ENCODE results near the gene PADI4. TPM values are rescaled to one million over a fixed set of nuclear protein-coding genes. Genes with fewer than 3 reads are reported as not detected.

Gene PADI4
- total RNA-seq, 1 donor from 2014 or later = not detected

DNA sequence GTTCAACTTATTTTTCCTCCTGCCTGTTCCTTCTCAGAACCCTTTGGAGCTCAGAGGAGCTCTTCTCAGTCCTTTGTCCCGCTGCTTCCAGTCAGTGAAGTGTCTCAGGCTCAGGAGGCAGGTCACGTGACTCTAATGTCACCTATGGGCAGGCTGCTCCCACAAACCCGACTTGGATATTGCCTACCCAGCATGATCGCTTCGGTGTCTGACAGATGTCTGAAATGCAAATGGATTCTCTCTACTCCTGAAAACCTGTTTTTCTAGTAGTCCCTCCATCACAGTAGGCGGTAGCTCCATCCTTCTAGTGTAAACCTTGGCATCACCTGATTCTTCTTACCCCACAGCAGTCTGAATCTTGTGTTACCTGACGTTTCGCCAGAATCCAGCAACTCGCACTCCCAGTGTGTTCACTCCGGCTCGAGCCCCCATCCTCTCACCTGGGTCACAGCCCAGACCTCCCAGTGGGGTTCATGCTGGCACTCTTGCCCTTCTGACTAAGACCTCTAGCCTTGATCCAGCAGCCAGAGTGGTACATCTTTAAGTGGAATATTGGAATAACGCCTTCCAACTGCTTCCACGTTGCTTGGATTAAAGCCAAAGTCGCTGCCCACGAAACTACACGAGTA is 69.4 kb downstream of the PADI4 start:
- Mint-ChIP-seq H3K9me3 (ENCODE audit: unreplicated experiment) (peaks cover 2% of the 10 kb centered on the region), H3K4me3 (ENCODE audit: unreplicated experiment) (no peak overlapping the region), H3K27me3 (ENCODE audit: unreplicated experiment) (peaks cover 2% of the 10 kb centered on the region), H3K36me3 (ENCODE audit: unreplicated experiment) (peaks cover 5% of the 10 kb centered on the region), H3K4me1 (ENCODE audit: low read depth, unreplicated experiment) (peaks cover 2% of the 10 kb centered on the region), H3K27ac (ENCODE audit: unreplicated experiment) (no peak overlapping the region)
- TF ChIP-seq, protein P1, sequence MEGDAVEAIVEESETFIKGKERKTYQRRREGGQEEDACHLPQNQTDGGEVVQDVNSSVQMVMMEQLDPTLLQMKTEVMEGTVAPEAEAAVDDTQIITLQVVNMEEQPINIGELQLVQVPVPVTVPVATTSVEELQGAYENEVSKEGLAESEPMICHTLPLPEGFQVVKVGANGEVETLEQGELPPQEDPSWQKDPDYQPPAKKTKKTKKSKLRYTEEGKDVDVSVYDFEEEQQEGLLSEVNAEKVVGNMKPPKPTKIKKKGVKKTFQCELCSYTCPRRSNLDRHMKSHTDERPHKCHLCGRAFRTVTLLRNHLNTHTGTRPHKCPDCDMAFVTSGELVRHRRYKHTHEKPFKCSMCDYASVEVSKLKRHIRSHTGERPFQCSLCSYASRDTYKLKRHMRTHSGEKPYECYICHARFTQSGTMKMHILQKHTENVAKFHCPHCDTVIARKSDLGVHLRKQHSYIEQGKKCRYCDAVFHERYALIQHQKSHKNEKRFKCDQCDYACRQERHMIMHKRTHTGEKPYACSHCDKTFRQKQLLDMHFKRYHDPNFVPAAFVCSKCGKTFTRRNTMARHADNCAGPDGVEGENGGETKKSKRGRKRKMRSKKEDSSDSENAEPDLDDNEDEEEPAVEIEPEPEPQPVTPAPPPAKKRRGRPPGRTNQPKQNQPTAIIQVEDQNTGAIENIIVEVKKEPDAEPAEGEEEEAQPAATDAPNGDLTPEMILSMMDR (IDR thresholded peaks at IDR 0.05; ENCODE audit: partially characterized antibody, unreplicated experiment) = no peak
- no peak for DNase-seq

DNA sequence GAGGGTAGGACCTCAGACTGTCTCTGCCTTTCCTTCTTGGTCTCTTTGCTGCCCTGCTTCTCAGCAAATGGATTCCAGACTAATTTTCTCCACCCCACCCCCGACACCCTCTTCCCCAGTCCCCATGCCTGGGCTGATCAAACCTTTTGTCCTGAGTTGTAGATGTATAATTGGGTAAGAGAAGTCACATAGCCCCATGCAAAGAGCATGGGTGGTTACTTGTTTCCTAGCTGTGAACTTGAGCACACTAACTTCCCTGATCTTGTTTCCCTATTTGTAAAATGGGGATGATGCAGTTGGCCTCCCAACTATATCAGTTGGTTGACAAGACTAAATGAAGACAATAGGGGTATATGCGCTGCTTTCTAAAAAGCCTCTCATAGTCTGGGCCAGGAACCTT is 73.2 kb downstream of the PADI4 start:
- Mint-ChIP-seq H3K4me1 (ENCODE audit: low read depth, unreplicated experiment) (peaks cover 2% of the 10 kb centered on the region), H3K4me3 (ENCODE audit: unreplicated experiment) (no peak overlapping the region), H3K27me3 (ENCODE audit: unreplicated experiment) (peaks cover 7% of the 10 kb centered on the region)

DNA sequence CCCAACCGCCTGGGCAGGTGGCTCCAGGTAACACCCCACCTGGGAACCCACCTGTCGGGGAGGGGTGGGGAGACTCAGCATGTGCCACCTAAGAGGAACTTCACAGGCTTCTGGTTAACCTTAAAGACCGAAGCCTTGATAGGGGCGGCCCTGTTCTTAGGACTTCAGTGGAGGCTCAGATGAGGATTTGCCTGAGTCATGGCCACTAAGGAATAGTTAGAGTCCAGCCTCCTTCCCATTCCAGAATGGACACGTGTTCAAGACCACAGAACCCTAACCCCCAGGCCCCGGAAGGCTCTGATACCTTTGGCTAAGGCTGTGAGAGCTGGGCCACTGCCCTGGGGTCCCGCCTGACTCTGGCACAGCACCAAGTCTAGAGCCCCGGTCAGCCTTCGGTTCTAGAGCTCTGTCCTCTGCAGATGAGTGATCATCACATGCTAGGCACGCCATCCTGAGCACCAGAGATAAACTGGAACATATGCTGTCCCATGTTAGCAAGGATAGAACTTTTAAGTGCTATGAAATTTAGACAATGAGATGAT is 84.3 kb downstream of the PADI4 start:
- Mint-ChIP-seq H3K4me3 (ENCODE audit: unreplicated experiment) (no peak overlapping the region), H3K4me1 (ENCODE audit: low read depth, unreplicated experiment) (no peaks in the 10 kb centered on the region), H3K27ac (ENCODE audit: unreplicated experiment) (no peak overlapping the region), H3K27me3 (ENCODE audit: unreplicated experiment) (peaks cover 4% of the 10 kb centered on the region), H3K9me3 (ENCODE audit: unreplicated experiment) (no peaks in the 10 kb centered on the region), H3K36me3 (ENCODE audit: unreplicated experiment) (no peaks in the 10 kb centered on the region)
- DNase-seq = no peak
- TF ChIP-seq, protein P1 (IDR thresholded peaks at IDR 0.05; ENCODE audit: partially characterized antibody, unreplicated experiment) = no peak

More for the DNA sequence above, 73.2 kb downstream of the PADI4 start:
- H3K9me3 Mint-ChIP-seq (ENCODE audit: unreplicated experiment) = peaks cover 5% of the 10 kb centered on the region
- TF ChIP-seq, protein P1 (IDR thresholded peaks at IDR 0.05; ENCODE audit: partially characterized antibody, unreplicated experiment) = no peak
- no peak for DNase-seq
- no peak overlapping the region for H3K27ac Mint-ChIP-seq (ENCODE audit: unreplicated experiment)
- peaks cover 5% of the 10 kb centered on the region for H3K36me3 Mint-ChIP-seq (ENCODE audit: unreplicated experiment)

DNA sequence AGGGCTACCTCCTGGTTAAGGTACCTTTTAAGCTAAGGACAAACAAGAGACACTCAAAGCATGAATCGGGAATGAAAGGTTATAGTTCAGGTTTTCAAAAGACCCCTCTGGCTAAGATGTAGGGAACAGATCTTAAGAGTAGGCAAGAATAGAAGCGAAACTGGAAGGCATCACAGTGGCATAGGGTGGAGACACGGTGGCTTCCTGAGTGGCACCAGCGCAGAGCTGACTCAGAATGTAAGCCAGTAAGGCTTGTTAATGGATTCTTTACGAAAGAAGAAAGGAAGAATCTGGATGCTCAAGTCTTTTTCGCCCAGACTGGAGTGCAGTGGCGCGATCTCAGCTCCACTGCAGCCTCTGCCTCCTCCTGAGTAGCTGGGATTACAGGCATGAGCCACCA is 85.2 kb downstream of the PADI4 start:
- H3K27me3 Mint-ChIP-seq (ENCODE audit: unreplicated experiment) = peaks cover 4% of the 10 kb centered on the region
- H3K4me1 Mint-ChIP-seq (ENCODE audit: low read depth, unreplicated experiment) = no peaks in the 10 kb centered on the region
- H3K27ac Mint-ChIP-seq (ENCODE audit: unreplicated experiment) = no peak overlapping the region
- H3K4me3 Mint-ChIP-seq (ENCODE audit: unreplicated experiment) = no peak overlapping the region
- TF ChIP-seq, protein P1 (IDR thresholded peaks at IDR 0.05; ENCODE audit: partially characterized antibody, unreplicated experiment) = no peak
- no peaks in the 10 kb centered on the region for H3K36me3 Mint-ChIP-seq (ENCODE audit: unreplicated experiment)
- H3K9me3 Mint-ChIP-seq (ENCODE audit: unreplicated experiment) = no peaks in the 10 kb centered on the region
- no peak for DNase-seq

DNA sequence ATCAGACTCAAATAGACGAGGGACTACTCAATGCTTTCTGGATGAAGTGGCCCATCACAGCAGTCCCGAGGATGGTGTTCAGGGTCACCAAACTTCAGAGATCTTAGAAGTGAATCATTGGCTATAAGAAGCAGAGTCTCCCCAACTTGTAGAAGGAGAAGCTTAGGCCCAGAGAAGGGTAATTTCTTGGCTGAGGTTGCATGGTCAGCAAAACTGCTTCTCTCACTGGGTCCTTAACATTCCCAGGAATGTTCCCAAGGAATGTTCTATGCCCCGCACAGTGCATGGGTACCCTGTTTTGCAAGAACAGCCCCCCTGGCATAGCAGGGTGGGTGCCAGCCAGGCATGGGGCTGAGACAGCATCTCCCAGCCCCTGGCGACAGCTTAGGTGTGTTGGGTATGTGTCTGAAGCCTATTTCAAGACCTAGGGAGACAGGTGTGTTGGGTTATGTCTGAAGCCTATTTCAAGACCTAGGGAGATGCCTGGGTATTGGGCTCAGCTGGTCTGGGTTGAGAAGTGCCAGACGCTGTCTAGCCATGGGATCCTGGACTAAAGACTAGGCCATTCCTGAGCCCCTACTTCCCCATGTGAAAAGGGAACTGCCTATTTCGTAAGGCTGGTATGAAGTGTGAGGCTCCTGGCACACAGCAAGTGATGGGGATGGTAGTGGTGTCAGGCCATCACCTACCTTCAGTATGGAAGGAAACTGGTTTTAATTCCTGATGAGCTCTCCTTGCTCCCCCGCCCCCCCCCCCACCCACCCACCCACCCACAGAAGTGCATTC is 90.1 kb downstream of the PADI4 start:
- TF ChIP-seq, protein P1 (IDR thresholded peaks at IDR 0.05; ENCODE audit: partially characterized antibody, unreplicated experiment) = no peak
- H3K9me3 Mint-ChIP-seq (ENCODE audit: unreplicated experiment) = no peaks in the 10 kb centered on the region
- H3K4me1 Mint-ChIP-seq (ENCODE audit: low read depth, unreplicated experiment) = no peaks in the 10 kb centered on the region
- no peaks in the 10 kb centered on the region for H3K36me3 Mint-ChIP-seq (ENCODE audit: unreplicated experiment)
- no peak for DNase-seq
- H3K4me3 Mint-ChIP-seq (ENCODE audit: unreplicated experiment) = no peak overlapping the region
- no peak overlapping the region for H3K27ac Mint-ChIP-seq (ENCODE audit: unreplicated experiment)
- H3K27me3 Mint-ChIP-seq (ENCODE audit: unreplicated experiment) = peaks cover under 1% of the 10 kb centered on the region
